GM12892 (cell line): ENCODE data around the gene CHRD.

ENCODE experiments used
- POLR2A ChIP-seq: IDR thresholded peaks from 2 replicates; pipeline ENCODE4 v1.6.1; 2011; ENCODE audit warnings: low read depth, low read length, control low read depth
- POLR2AphosphoS5 ChIP-seq: IDR thresholded peaks from 2 replicates; pipeline ENCODE4 v1.6.1; 2011; ENCODE audit warnings: low read depth, low read length, control low read depth

DNA sequence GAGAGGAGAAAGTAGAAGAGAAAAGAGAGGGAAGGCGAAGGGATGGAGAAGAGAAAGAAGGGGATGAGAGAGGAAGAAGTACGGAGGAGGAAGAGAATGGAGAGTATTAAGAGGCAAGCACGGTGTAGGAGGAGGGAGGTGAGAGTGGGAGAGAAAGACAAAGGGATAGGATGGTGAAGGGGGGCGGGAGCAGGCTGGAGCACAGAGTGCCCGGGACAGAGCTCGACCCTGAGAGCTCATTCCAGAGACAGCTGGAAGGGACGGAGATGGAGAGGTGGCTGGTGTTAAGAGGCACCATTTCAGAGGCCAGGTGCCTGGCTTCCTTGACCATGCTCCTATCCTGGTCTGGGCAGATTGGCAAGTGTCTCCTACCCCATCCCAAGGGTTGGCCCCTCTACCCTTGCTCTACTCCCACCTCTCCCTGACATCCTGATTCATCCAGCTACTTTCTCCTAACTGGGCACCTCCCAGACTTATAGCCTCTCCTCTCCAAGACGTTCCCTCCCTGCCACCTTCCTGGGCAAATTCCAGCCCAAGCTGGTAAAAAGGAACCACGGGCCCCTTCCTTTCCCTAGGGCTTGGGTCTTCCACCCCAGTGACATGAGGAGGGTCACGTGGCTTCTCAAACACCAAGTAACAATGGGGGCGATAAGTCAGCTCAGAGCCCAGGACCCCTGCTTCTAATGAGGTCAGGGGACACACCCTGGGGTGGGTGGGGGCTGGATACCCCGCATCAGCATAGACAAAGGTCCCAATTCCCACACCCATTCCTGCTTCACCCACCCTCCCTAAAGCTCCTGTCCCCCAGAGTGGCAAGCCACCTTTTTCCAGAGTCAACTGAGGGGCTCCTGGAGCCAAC lies 19.6 kb upstream of the CHRD start:
- no peak for TF ChIP-seq POLR2AphosphoS5
- no peak for TF ChIP-seq POLR2A
